IMR-90 (cell line): ENCODE data around the gene PRLR. TPM values are rescaled to one million over a fixed set of nuclear protein-coding genes. Genes with fewer than 3 reads are reported as not detected.
A peak's percentile ranks its signal among the peaks of the same experiment; 100 is the strongest.

ENCODE experiments used
- ATAC-seq: fragments of 200-7000 bp; cut with Tn5 transposase; 2 replicates; pipeline ENCODE4 v1.9.1; 2020; ENCODE audit warnings: low read depth, mild to moderate bottlenecking, moderate library complexity
- BruUV-seq: library from RNA; stranded (reverse); fragments of 400-500 nt; replicated peaks from 2 replicates; lab custom pipeline; 2021; lab: Mats Ljungman, UMichigan
- CTCF ChIA-PET: fragments of 300-600 bp; formaldehyde crosslinking; extraction: SDS; loops from one replicate; lab custom pipeline; 2021; ENCODE audit warnings: antibody characterized with exemption; lab: Yijun Ruan, JAX
- POLR2A ChIA-PET: fragments of 300-600 bp; sonication (Branson Sonifier 250); formaldehyde crosslinking; loops from one replicate; lab custom pipeline; 2022; ENCODE audit warnings: antibody characterized with exemption; ENCODE audit not compliant: unreplicated experiment; lab: Charles Lee
- DNase-seq: peaks from one replicate; pipeline ENCODE4 v3.0.0; 2013
- H2AFZ ChIP-seq: replicated peaks from 2 replicates; pipeline ENCODE3; 2013; ENCODE audit warnings: low read length, mild to moderate bottlenecking; ENCODE audit not compliant: poor library complexity
- H2AK5ac ChIP-seq: 2 replicates; pipeline ENCODE4 v1.6.1; 2013; ENCODE audit warnings: low read depth, low read length, inconsistent platforms
- H2AK9ac ChIP-seq: replicated peaks from 2 replicates; pipeline ENCODE3; 2013; ENCODE audit warnings: mild to moderate bottlenecking, low read depth, low read length, moderate library complexity; ENCODE audit not compliant: poor library complexity
- H2BK120ac ChIP-seq: 2 replicates; pipeline ENCODE4 v1.6.1; 2013; ENCODE audit warnings: low read depth, low read length, inconsistent platforms
- H2BK15ac ChIP-seq: 3 replicates; pipeline ENCODE4 v1.6.1; 2013; ENCODE audit warnings: low read depth, low read length, inconsistent platforms
- H2BK20ac ChIP-seq: 2 replicates; pipeline ENCODE4 v1.6.1; 2013; ENCODE audit warnings: low read depth, mild to moderate bottlenecking, inconsistent platforms, low read length, moderate library complexity
- H2BK5ac ChIP-seq: 2 replicates; pipeline ENCODE4 v1.6.1; 2013; ENCODE audit warnings: mild to moderate bottlenecking, low read depth, low read length, inconsistent platforms; ENCODE audit not compliant: poor library complexity, severe bottlenecking
- H3K14ac ChIP-seq: replicated peaks from 2 replicates; pipeline ENCODE4 v1.6.1; 2013; ENCODE audit warnings: low read depth, low read length, inconsistent platforms
- H3K18ac ChIP-seq: 2 replicates; pipeline ENCODE4 v1.6.1; 2013; ENCODE audit warnings: low read depth, low read length, control low read depth
- H3K23ac ChIP-seq: 2 replicates; pipeline ENCODE4 v1.6.1; 2013; ENCODE audit warnings: low read depth, low read length, inconsistent platforms
- H3K27ac ChIP-seq: 2 replicates; pipeline ENCODE4 v1.5.1; 2013; ENCODE audit warnings: mild to moderate bottlenecking, control low read depth, low read length; ENCODE audit not compliant: insufficient read depth
- H3K27me3 ChIP-seq: 2 replicates; pipeline ENCODE4 v1.6.1; 2013; ENCODE audit warnings: low read length; ENCODE audit not compliant: control insufficient read depth, insufficient read depth
- H3K36me3 ChIP-seq: 2 replicates; pipeline ENCODE4 v1.6.1; 2013; ENCODE audit warnings: low read length, mixed read lengths; ENCODE audit not compliant: control insufficient read depth, insufficient read depth
- H3K4ac ChIP-seq: 2 replicates; pipeline ENCODE4 v1.6.1; 2013; ENCODE audit warnings: low read depth, low read length, inconsistent platforms
- H3K4me1 ChIP-seq: 2 replicates; pipeline ENCODE4 v1.6.1; 2013; ENCODE audit warnings: low read length, mixed read lengths; ENCODE audit not compliant: control insufficient read depth, insufficient read depth
- H3K4me2 ChIP-seq: 2 replicates; pipeline ENCODE4 v1.6.1; 2013; ENCODE audit warnings: low read depth, mild to moderate bottlenecking, control low read depth, low read length, moderate library complexity
- H3K4me3 ChIP-seq: 2 replicates; pipeline ENCODE4 v1.5.1; 2013; ENCODE audit warnings: low read depth, mild to moderate bottlenecking, control low read depth, low read length, moderate library complexity; ENCODE audit not compliant: insufficient read depth
- H3K56ac ChIP-seq: 2 replicates; pipeline ENCODE4 v1.6.1; 2013; ENCODE audit warnings: low read length, inconsistent platforms; ENCODE audit not compliant: insufficient read depth; ENCODE audit errors: extremely low read depth
- H3K79me1 ChIP-seq, 2 experiments: 2 replicates each; pipeline ENCODE4 v1.6.1; 2013; ENCODE audit warnings: low read length in 2 of 2, inconsistent platforms in 1 of 2, low read depth in 1 of 2
- H3K9ac ChIP-seq: 2 replicates; pipeline ENCODE4 v1.6.1; 2013; ENCODE audit warnings: low read depth, low read length, control low read depth
- H3K9me1 ChIP-seq: 2 replicates; pipeline ENCODE4 v1.6.1; 2013; ENCODE audit warnings: low read length, inconsistent platforms; ENCODE audit not compliant: insufficient read depth
- H3K9me3 ChIP-seq: 2 replicates; pipeline ENCODE4 v1.6.1; 2013; ENCODE audit warnings: low read length; ENCODE audit not compliant: control insufficient read depth, insufficient read depth
- H4K20me1 ChIP-seq: 2 replicates; pipeline ENCODE4 v1.6.1; 2013; ENCODE audit warnings: low read length, inconsistent platforms; ENCODE audit not compliant: insufficient read depth
- H4K5ac ChIP-seq: 2 replicates; pipeline ENCODE4 v1.6.1; 2013; ENCODE audit warnings: mild to moderate bottlenecking, low read depth, low read length, control low read depth
- H4K8ac ChIP-seq, 2 experiments: 2 replicates each; pipeline ENCODE4 v1.6.1; 2013; ENCODE audit warnings: low read depth in 2 of 2, low read length in 2 of 2, control low read depth in 1 of 2, inconsistent platforms in 1 of 2
- H4K91ac ChIP-seq: 2 replicates; pipeline ENCODE4 v1.6.1; 2013; ENCODE audit warnings: low read depth, low read length, inconsistent platforms; ENCODE audit not compliant: insufficient read depth
- CEBPB ChIP-seq: IDR thresholded peaks from 2 replicates; pipeline ENCODE4 v1.6.1; 2012; ENCODE audit warnings: low read depth, low read length, improper control_type of control experiment
- MAZ ChIP-seq: IDR thresholded peaks from 2 replicates; pipeline ENCODE4 v1.6.1; 2012; ENCODE audit warnings: low read depth, mild to moderate bottlenecking, low read length, improper control_type of control experiment, moderate library complexity, borderline replicate concordance
- NFE2L2 ChIP-seq: fragments of 150-350 bp; IDR thresholded peaks from 2 replicates; pipeline ENCODE4 v1.6.1; 2016; ENCODE audit warnings: low read depth, mild to moderate bottlenecking, low read length
- RAD21 ChIP-seq: IDR thresholded peaks from 2 replicates; pipeline ENCODE4 v1.6.1; 2012; ENCODE audit warnings: low read length, improper control_type of control experiment
- SMC3 ChIP-seq: fragments of 150-350 bp; IDR thresholded peaks from 2 replicates; pipeline ENCODE4 v1.6.1; 2016; ENCODE audit warnings: low read depth, mild to moderate bottlenecking, antibody characterized with exemption, low read length, moderate library complexity
- WGBS, 2 experiments: methylation state at CpG; one replicate each; pipeline versions ENCODE4 v1.1.5 to v1.1.7; 2013; ENCODE audit warnings: missing lambda C conversion rate in 2 of 2; ENCODE audit not compliant: insufficient read length in 1 of 2; ENCODE audit errors: extremely low coverage in 2 of 2; 5-methylcytosine and 5-hydroxymethylcytosine counted together
- dilution Hi-C: fragments of 300-500 bp; cut with HindIII; formaldehyde crosslinking; loops from one replicate; pipeline ENCODE4 v1.14.3; 2018; ENCODE audit warnings: low sequenced_read_pairs; ENCODE audit not compliant: unreplicated experiment
- in situ Hi-C: fragments of 300-500 bp; cut with MboI; formaldehyde crosslinking; loops from 3 replicates; pipeline ENCODE4 v1.14.3; 2019; ENCODE audit warnings: low sequenced_read_pairs, inconsistent platforms, mixed read lengths
- intact Hi-C: fragments of 100-400 bp; cut with micrococcal nuclease; formaldehyde crosslinking; loops from 2 replicates; pipeline ENCODE4 v1.10.0; 2022
- polyA plus RNA-seq, 3 experiments: library from polyadenylated mRNA; depleted of rRNA; stranded (reverse); fragments of >200 nt; gene quantifications; 2 replicates each; pipeline ENCODE4 v1.2.3, GENCODE V29; 2012; ENCODE audit warnings: low replicate concordance in 1 of 3
- total RNA-seq: library from RNA; depleted of rRNA; stranded (reverse); fragments of >200 nt; gene quantifications from 2 replicates; pipeline ENCODE4 v1.2.3, GENCODE V29; 2012
- TF ChIP-seq, protein P1 (sequence below): fragments of 150-350 bp; IDR thresholded peaks from 2 replicates; pipeline ENCODE4 v1.6.1; 2017; ENCODE audit warnings: mild to moderate bottlenecking, antibody characterized with exemption, low read length, low read depth
- TF ChIP-seq, protein P2 (sequence below): conservative IDR thresholded peaks from 2 replicates; pipeline ENCODE4 v1.5.1; 2012; ENCODE audit warnings: mild to moderate bottlenecking, low read depth, low read length, improper control_type of control experiment

The PRLR gene
- total and polyA plus RNA-seq, 2 of the 4 experiments (the other 2 are of a cell fraction): 0.24 to 0.54 TPM

- Histone ChIP-seq H3K79me1 (no peaks in the 10 kb centered on the region), H3K18ac (no peak overlapping the region), H3K4me3 (no peak overlapping the region), H3K14ac (no peak overlapping the region), H2BK120ac (peak overlapping the region; percentile 49; the same call in 1 of the 2 replicates), H3K36me3 (no peaks in the 10 kb centered on the region), H3K9me3 (no peaks in the 10 kb centered on the region), H2AK5ac (no peak overlapping the region), H4K5ac (no peak overlapping the region), H3K56ac (no peak overlapping the region), H3K27me3 (peaks cover 2% of the 10 kb centered on the region; the same call in 1 of the 2 replicates), H3K9me1 (peaks cover 3% of the 10 kb centered on the region; the same call in 1 of the 2 replicates), H4K91ac (no peak overlapping the region), H4K20me1 (no peaks in the 10 kb centered on the region), H3K27ac (no peak overlapping the region), H3K4ac (no peak overlapping the region), H2BK20ac (no peak overlapping the region), H3K9ac (no peak overlapping the region), H2BK5ac (no peak overlapping the region), H4K8ac (no peak overlapping the region), H3K4me2 (no peak overlapping the region), H3K23ac (no peak overlapping the region), H2AFZ (no peak overlapping the region), H2AK9ac (no peak overlapping the region), H3K4me1 (peaks cover 12% of the 10 kb centered on the region), H2BK15ac (no peak overlapping the region)
- in situ Hi-C loops (no loop called here), intact Hi-C loops (no loop called here), dilution Hi-C loops (no loop called here)
- no peak for DNase-seq
- ChIA-PET POLR2A (no interaction called here), CTCF (no interaction called here)
- BruUV-seq: no TSS peak
- WGBS, 2 experiments: 92% methylated on average over 2 of the region's 4 CpGs; no CpG with 5 or more reads in 1 of the 2 experiments
- ATAC-seq: no peak
- TF ChIP-seq NFE2L2: no peak
- TF ChIP-seq, protein P1, sequence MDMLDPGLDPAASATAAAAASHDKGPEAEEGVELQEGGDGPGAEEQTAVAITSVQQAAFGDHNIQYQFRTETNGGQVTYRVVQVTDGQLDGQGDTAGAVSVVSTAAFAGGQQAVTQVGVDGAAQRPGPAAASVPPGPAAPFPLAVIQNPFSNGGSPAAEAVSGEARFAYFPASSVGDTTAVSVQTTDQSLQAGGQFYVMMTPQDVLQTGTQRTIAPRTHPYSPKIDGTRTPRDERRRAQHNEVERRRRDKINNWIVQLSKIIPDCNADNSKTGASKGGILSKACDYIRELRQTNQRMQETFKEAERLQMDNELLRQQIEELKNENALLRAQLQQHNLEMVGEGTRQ: no peak
- TF ChIP-seq, protein P2, sequence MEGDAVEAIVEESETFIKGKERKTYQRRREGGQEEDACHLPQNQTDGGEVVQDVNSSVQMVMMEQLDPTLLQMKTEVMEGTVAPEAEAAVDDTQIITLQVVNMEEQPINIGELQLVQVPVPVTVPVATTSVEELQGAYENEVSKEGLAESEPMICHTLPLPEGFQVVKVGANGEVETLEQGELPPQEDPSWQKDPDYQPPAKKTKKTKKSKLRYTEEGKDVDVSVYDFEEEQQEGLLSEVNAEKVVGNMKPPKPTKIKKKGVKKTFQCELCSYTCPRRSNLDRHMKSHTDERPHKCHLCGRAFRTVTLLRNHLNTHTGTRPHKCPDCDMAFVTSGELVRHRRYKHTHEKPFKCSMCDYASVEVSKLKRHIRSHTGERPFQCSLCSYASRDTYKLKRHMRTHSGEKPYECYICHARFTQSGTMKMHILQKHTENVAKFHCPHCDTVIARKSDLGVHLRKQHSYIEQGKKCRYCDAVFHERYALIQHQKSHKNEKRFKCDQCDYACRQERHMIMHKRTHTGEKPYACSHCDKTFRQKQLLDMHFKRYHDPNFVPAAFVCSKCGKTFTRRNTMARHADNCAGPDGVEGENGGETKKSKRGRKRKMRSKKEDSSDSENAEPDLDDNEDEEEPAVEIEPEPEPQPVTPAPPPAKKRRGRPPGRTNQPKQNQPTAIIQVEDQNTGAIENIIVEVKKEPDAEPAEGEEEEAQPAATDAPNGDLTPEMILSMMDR: no peak
- TF ChIP-seq MAZ: no peak
- no peak for TF ChIP-seq SMC3
- no peak for TF ChIP-seq RAD21
- TF ChIP-seq CEBPB: no peak
Measured at GRCh38 chr5:35114698-35115097, 115.6 kb downstream of the PRLR start.
